PC-9 (cell line): Measurements from ENCODE around the gene RAPGEF1.

Experiments
- CTCF ChIP-seq: fragments of 200-600 bp; sonication (generic); conservative IDR thresholded peaks from 2 replicates; pipeline ENCODE4 v1.6.1; 2017; ENCODE audit warnings: mixed run types, antibody characterized with exemption, mild to moderate bottlenecking, moderate library complexity
- EZH2 ChIP-seq: fragments of 200-600 bp; sonication (generic); IDR thresholded peaks from 2 replicates; pipeline ENCODE4 v1.8.0; 2017; ENCODE audit warnings: antibody characterized with exemption, low read depth

- TF ChIP-seq CTCF (no peak), EZH2 (no peak)
These were observed 97.3 kb downstream of the RAPGEF1 start for GRCh38 chr9:131642496-131643083.
